HS-27A (cell line): ENCODE results near the gene SH3RF3.
A peak's percentile ranks its signal among the peaks of the same experiment; 100 is the strongest.

Source experiments
- DNase-seq: peaks from one replicate; pipeline ENCODE4 v3.0.0-alpha.2; 2012; ENCODE audit warnings: low read depth, missing footprints

The SH3RF3 gene

GRCh38 chr2:109454765-109455394 lies 325.9 kb downstream of the SH3RF3 start:
- DNase-seq, result no peak

GRCh38 chr2:109455731-109456691 lies 327.0 kb downstream of the SH3RF3 start:
- DNase-seq, result no peak

- no peak for DNase-seq
Observed at GRCh38 chr2:109456776-109457175, 327.8 kb downstream of the SH3RF3 start.

- no peak for DNase-seq
Observed at GRCh38 chr2:109457366-109457765, 328.4 kb downstream of the SH3RF3 start.

- no peak for DNase-seq
Observed at GRCh38 chr2:109457794-109458193, 328.8 kb downstream of the SH3RF3 start.

- no peak for DNase-seq
Observed at GRCh38 chr2:109458512-109458911, 329.5 kb downstream of the SH3RF3 start.

GRCh38 chr2:109459485-109459884 lies 330.5 kb downstream of the SH3RF3 start:
- peak; percentile 85 for DNase-seq

GRCh38 chr2:109460553-109461324 lies 331.7 kb downstream of the SH3RF3 start:
- DNase-seq, result no peak

GRCh38 chr2:109463236-109463635 lies 334.2 kb downstream of the SH3RF3 start:
- no peak for DNase-seq

- no peak for DNase-seq
Observed at GRCh38 chr2:109463891-109464290, 334.9 kb downstream of the SH3RF3 start.

GRCh38 chr2:109466674-109467575 lies 337.9 kb downstream of the SH3RF3 start:
- peak; percentile 97 for DNase-seq

GRCh38 chr2:109467701-109468100 lies 338.7 kb downstream of the SH3RF3 start:
- no peak for DNase-seq

- DNase-seq, result no peak
Observed at GRCh38 chr2:109468893-109469292, 339.9 kb downstream of the SH3RF3 start.

GRCh38 chr2:109471658-109472057 lies 342.7 kb downstream of the SH3RF3 start:
- DNase-seq, result no peak

- DNase-seq, result no peak
Observed at GRCh38 chr2:109472331-109472959, 343.4 kb downstream of the SH3RF3 start.

- DNase-seq, result no peak
Observed at GRCh38 chr2:109472974-109473373, 344.0 kb downstream of the SH3RF3 start.

GRCh38 chr2:109473616-109474318 lies 344.8 kb downstream of the SH3RF3 start:
- no peak for DNase-seq

- DNase-seq, result no peak
Observed at GRCh38 chr2:109474319-109474825, 345.4 kb downstream of the SH3RF3 start.

GRCh38 chr2:109475531-109476210 lies 346.7 kb downstream of the SH3RF3 start:
- DNase-seq, result no peak
